ENCODE data around the gene LMCD1.

DNA sequence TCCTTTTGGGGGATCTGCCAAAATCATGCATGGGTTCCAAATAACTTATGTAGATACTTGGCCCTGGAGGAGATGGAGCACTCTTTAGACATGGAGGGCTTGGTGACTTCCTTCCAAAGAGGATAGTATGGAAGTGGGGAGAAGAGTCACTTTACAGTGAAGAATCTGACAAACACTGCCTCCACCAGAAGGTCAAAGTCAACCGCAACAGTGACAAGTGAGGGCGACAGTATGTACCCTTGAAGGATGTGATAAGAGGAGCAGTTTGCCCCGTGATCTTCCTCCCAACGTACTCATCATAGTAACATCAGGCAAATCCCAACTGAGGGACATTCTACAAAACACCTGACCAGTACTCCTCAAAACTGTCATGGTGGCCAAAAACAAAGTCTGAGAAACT lies 62.0 kb downstream of the LMCD1 start:
- TF ChIP-seq, protein P1, sequence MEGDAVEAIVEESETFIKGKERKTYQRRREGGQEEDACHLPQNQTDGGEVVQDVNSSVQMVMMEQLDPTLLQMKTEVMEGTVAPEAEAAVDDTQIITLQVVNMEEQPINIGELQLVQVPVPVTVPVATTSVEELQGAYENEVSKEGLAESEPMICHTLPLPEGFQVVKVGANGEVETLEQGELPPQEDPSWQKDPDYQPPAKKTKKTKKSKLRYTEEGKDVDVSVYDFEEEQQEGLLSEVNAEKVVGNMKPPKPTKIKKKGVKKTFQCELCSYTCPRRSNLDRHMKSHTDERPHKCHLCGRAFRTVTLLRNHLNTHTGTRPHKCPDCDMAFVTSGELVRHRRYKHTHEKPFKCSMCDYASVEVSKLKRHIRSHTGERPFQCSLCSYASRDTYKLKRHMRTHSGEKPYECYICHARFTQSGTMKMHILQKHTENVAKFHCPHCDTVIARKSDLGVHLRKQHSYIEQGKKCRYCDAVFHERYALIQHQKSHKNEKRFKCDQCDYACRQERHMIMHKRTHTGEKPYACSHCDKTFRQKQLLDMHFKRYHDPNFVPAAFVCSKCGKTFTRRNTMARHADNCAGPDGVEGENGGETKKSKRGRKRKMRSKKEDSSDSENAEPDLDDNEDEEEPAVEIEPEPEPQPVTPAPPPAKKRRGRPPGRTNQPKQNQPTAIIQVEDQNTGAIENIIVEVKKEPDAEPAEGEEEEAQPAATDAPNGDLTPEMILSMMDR (IDR thresholded peaks at IDR 0.05; ENCODE audit: insufficient read depth, low read length, poor library complexity, severe bottlenecking): no peak
- no peak for TF ChIP-seq EZH2phosphoT487 (conservative IDR thresholded peaks at IDR 0.05; ENCODE audit: low read length)
